8988T (cell line): ENCODE data around the gene PRDM1.

Source experiments
- DNase-seq: peaks from one replicate; pipeline ENCODE4 v3.0.0; 2011

The PRDM1 gene

GRCh38 chr6:106118835-106119431 lies 32.8 kb downstream of the PRDM1 start:
- no peak for DNase-seq

GRCh38 chr6:106119546-106119945 lies 33.4 kb downstream of the PRDM1 start:
- no peak for DNase-seq

GRCh38 chr6:106120006-106120405 lies 33.9 kb downstream of the PRDM1 start:
- DNase-seq, result no peak

GRCh38 chr6:106120406-106120805 lies 34.3 kb downstream of the PRDM1 start:
- DNase-seq, result no peak

- no peak for DNase-seq
Observed at GRCh38 chr6:106122306-106122918, 36.3 kb downstream of the PRDM1 start.

GRCh38 chr6:106122938-106123656 lies 37.0 kb downstream of the PRDM1 start:
- DNase-seq, result no peak

- DNase-seq, result no peak
Observed at GRCh38 chr6:106124015-106124414, 37.9 kb downstream of the PRDM1 start.

- no peak for DNase-seq
Observed at GRCh38 chr6:106124437-106125430, 38.6 kb downstream of the PRDM1 start.

- no peak for DNase-seq
Observed at GRCh38 chr6:106125925-106126435, 39.8 kb downstream of the PRDM1 start.

GRCh38 chr6:106126482-106126881 lies 40.3 kb downstream of the PRDM1 start:
- DNase-seq, result no peak

- no peak for DNase-seq
Observed at GRCh38 chr6:106128981-106129781, 43.0 kb downstream of the PRDM1 start.

- DNase-seq, result no peak
Observed at GRCh38 chr6:106132153-106132698, 46.1 kb downstream of the PRDM1 start.

- no peak for DNase-seq
Observed at GRCh38 chr6:106133040-106133439, 46.9 kb downstream of the PRDM1 start.

GRCh38 chr6:106134087-106134770 lies 48.1 kb downstream of the PRDM1 start:
- DNase-seq, result no peak

- no peak for DNase-seq
Observed at GRCh38 chr6:106134906-106135634, 48.9 kb downstream of the PRDM1 start.

GRCh38 chr6:106135911-106136571 lies 49.9 kb downstream of the PRDM1 start:
- DNase-seq, result no peak

GRCh38 chr6:106136845-106137244 lies 50.7 kb downstream of the PRDM1 start:
- no peak for DNase-seq

- no peak for DNase-seq
Observed at GRCh38 chr6:106138151-106138550, 52.0 kb downstream of the PRDM1 start.

GRCh38 chr6:106141441-106142237 lies 55.5 kb downstream of the PRDM1 start:
- no peak for DNase-seq
